Stimulated activated CD8-positive, alpha-beta memory T cell treated with anti-CD3 and anti-CD28 coated beads, Interleukin-15, amount 100 ng/mL, for 48 hours (primary cell): ENCODE results near the gene SRD5A3.

Source experiments
- DNase-seq, 2 donors: peaks; one replicate each; pipeline ENCODE4 v3.0.0-alpha.2; 2020; ENCODE audit warnings: low read depth in 2 of 2

SRD5A3 gene

GRCh38 chr4:55345980-55346850, at the start of gene SRD5A3:
SRD5A3 (plus strand) TSS chr4:55346242; CDS start chr4:55346337, 95 bp downstream.
- DNase-seq = peak; percentile 76 to 78

GRCh38 chr4:55297346-55297745, 48.7 kb upstream of the SRD5A3 start:
- no peak for DNase-seq

GRCh38 chr4:55303760-55304165, 42.3 kb upstream of the SRD5A3 start:
- no peak for DNase-seq

GRCh38 chr4:55304303-55304702, 41.7 kb upstream of the SRD5A3 start:
- no peak for DNase-seq

GRCh38 chr4:55308071-55308470, 38.0 kb upstream of the SRD5A3 start:
- no peak for DNase-seq

- DNase-seq = no peak
Measured at GRCh38 chr4:55311792-55312488, 34.1 kb upstream of the SRD5A3 start.

- DNase-seq = no peak
Measured at GRCh38 chr4:55312489-55313101, 33.4 kb upstream of the SRD5A3 start.

GRCh38 chr4:55314141-55314820, 31.8 kb upstream of the SRD5A3 start:
- DNase-seq = no peak

GRCh38 chr4:55318175-55319129, 27.6 kb upstream of the SRD5A3 start:
- DNase-seq = no peak

- no peak for DNase-seq
Measured at GRCh38 chr4:55321707-55322264, 24.3 kb upstream of the SRD5A3 start.

- DNase-seq = no peak
Measured at GRCh38 chr4:55323375-55323774, 22.7 kb upstream of the SRD5A3 start.

GRCh38 chr4:55326629-55327028, 19.4 kb upstream of the SRD5A3 start:
- DNase-seq = no peak

- DNase-seq = no peak
Measured at GRCh38 chr4:55329012-55329411, 17.0 kb upstream of the SRD5A3 start.

GRCh38 chr4:55330241-55330640, 15.8 kb upstream of the SRD5A3 start:
- no peak for DNase-seq

GRCh38 chr4:55336138-55337034, 9.7 kb upstream of the SRD5A3 start:
- DNase-seq = no peak

GRCh38 chr4:55337944-55338343, 8.1 kb upstream of the SRD5A3 start:
- DNase-seq = no peak

- DNase-seq = no peak
Measured at GRCh38 chr4:55338486-55338885, 7.6 kb upstream of the SRD5A3 start.

GRCh38 chr4:55340266-55340665, 5.8 kb upstream of the SRD5A3 start:
- no peak for DNase-seq

- DNase-seq = no peak
Measured at GRCh38 chr4:55343887-55344286, 2.2 kb upstream of the SRD5A3 start.

GRCh38 chr4:55345054-55345453, 988 bp upstream of the SRD5A3 start:
- DNase-seq = no peak
